ENCODE measurements around the gene IP6K1.
"Not testable (repeated sequence)": the region's sequence is repeated elsewhere in the genome, so short reads cannot be mapped to it uniquely, and the experiment has no call there.

The IP6K1 gene

DNA sequence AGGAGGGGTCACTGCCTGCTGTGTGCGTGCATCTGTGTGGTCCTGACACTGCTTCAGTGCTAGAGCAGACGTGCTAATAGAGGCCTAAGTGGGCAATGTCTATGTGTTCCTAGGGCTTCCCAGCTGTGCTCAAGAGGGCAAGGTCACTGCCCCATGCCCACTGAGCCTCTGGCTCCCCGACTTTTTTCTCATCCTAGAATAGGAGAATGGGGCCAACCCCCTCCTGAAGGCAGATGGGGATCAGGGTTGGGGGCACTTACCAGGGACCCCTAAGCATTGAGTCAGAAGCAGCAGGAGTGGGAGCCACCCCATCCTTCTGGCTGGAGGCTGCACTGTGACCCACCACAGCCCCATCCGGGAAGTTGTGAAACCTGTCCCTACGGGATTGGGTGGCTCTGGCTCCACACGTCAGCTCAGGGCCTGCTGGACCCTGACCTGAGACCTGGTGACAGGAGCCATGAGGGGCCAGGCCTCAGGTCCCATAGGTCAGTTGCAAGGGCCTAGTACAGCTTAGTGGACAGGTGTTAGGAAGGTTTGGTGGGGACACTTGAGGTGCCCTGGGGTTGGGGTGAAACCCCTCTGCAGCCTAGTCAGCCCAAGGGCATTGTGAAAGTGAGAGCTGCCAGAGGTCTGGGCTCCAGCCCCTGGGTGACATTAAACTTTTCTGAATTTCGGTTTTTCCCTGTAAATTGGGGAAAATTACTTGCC lies 97.8 kb downstream of the IP6K1 start:
- DNase-seq (ENCODE audit: low read depth): not testable (repeated sequence)

GRCh38 chr3:49687424-49687795 lies 98.9 kb downstream of the IP6K1 start:
- DNase-seq (ENCODE audit: low read depth): not testable (repeated sequence)

DNA sequence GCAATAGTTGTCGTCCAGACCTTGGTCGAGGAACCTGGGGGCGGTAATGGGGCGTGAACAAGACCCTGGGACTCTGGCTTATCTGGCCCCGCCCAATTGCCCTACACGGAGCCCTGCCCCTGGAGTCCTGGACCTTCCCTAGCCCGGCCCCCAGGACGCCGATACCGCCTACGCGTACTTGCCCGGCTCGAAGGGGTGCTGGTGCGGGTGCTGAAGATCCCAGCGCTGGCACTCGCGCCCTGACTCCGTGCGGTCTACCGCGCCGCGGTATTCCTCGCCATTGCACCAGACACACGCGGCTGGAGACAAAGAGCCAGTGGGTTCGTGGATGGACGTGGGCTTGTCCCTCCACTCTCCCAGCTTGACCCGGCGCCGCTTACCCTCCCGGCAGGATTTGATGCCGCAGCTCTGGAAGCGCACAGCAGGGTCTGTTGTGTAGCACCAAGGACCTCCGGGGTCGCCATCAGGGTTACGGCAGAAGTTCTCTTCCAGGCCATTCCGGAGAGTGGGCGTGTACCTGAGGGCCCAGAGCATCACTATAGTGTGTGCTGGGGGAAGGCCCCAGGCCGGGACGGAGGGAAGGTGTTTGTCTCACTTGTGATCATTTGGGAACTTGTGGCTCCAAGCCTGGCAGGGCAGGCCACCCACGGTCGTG lies 99.4 kb downstream of the IP6K1 start:
- peak; percentile 18 for DNase-seq (ENCODE audit: low read depth)

DNA sequence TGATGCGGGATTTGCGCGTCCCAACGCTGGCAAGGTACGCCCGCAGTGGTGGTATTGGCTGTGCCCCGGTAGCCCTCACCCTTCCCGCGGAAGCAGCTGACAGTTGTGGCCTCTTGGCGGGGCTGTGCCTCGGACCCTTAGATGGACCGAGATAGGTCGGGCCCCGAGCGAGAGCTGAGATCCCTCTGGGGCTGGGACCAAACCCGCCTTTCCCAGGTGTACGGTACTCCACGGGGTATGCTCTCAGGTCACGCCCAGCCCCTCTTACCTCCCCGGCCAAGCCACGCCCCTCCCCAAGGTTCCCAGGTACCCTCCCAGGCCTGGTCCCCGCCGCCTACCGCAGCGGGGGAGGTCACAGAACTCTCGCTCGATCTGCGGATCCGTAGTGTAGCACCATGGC lies 100.0 kb downstream of the IP6K1 start:
- DNase-seq (ENCODE audit: low read depth): not testable (repeated sequence)

- not testable (repeated sequence) for DNase-seq (ENCODE audit: low read depth)
Measured at GRCh38 chr3:49685846-49686245, 100.5 kb downstream of the IP6K1 start.

- DNase-seq (ENCODE audit: low read depth): not testable (repeated sequence)
Measured at GRCh38 chr3:49685103-49685502, 101.2 kb downstream of the IP6K1 start.

GRCh38 chr3:49684453-49684852 lies 101.9 kb downstream of the IP6K1 start:
- not testable (repeated sequence) for DNase-seq (ENCODE audit: low read depth)

DNA sequence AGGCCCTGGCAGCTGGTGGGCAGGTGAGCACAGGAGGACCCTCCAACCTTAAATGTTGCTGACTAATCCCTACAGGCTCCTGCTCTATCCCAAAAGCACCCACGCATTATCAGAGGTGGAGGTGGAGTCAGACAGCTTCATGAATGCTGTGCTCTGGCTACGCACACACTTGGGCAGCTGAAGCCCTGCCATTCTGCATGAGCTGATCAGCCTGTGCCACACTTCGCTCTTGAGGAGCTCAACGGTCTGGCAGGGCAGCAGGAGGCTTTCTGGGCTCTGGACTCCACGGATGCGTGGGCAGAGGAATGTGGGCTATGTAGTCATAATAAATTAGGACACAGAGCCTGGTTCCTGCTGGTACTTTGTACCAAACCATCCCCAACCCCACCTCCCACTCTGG lies 103.2 kb downstream of the IP6K1 start:
- DNase-seq (ENCODE audit: low read depth): no peak

- DNase-seq (ENCODE audit: low read depth): no peak
Measured at GRCh38 chr3:49681543-49681942, 104.8 kb downstream of the IP6K1 start.

DNA sequence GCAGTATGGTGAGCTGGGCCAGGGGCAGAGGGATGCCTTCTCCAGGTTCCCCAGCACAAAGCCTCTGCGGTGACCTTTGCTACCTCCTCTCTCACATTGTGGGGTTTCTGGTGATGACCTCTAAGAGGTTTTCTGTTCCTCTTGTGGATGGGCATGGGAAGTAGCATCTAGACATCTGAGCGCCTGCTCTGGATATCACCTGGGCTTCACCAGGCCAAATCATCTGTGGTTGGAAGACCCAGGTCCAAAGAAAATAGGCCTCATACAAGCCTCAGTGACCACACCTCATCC lies 105.2 kb downstream of the IP6K1 start:
- DNase-seq (ENCODE audit: low read depth): no peak

GRCh38 chr3:49680493-49681231 lies 105.7 kb downstream of the IP6K1 start:
- DNase-seq (ENCODE audit: low read depth): no peak

GRCh38 chr3:49675912-49676311 lies 110.4 kb downstream of the IP6K1 start:
- no peak for DNase-seq (ENCODE audit: low read depth)

- DNase-seq (ENCODE audit: low read depth): peak; percentile 21
Measured at GRCh38 chr3:49674497-49674983, 111.8 kb downstream of the IP6K1 start.
